Retinal pigment epithelial cell (primary cell): ENCODE measurements around the gene HELZ2.
"Not testable (repeated sequence)": the region's sequence is repeated elsewhere in the genome, so short reads cannot be mapped to it uniquely, and the experiment has no call there.

Source experiments
- DNase-seq: peaks from one replicate; pipeline ENCODE4 v3.0.0-alpha.2; 2010; ENCODE audit warnings: low read depth
- H3K4me3 ChIP-seq: 2 replicates; pipeline ENCODE4 v1.5.1; 2011; ENCODE audit warnings: mild to moderate bottlenecking, low read length, control low read depth, moderate library complexity
- TF ChIP-seq, protein P1 (sequence below): conservative IDR thresholded peaks from 2 replicates; pipeline ENCODE4 v1.5.1; 2011; ENCODE audit warnings: low read depth, low read length, control low read depth, inconsistent platforms

The HELZ2 gene

DNA sequence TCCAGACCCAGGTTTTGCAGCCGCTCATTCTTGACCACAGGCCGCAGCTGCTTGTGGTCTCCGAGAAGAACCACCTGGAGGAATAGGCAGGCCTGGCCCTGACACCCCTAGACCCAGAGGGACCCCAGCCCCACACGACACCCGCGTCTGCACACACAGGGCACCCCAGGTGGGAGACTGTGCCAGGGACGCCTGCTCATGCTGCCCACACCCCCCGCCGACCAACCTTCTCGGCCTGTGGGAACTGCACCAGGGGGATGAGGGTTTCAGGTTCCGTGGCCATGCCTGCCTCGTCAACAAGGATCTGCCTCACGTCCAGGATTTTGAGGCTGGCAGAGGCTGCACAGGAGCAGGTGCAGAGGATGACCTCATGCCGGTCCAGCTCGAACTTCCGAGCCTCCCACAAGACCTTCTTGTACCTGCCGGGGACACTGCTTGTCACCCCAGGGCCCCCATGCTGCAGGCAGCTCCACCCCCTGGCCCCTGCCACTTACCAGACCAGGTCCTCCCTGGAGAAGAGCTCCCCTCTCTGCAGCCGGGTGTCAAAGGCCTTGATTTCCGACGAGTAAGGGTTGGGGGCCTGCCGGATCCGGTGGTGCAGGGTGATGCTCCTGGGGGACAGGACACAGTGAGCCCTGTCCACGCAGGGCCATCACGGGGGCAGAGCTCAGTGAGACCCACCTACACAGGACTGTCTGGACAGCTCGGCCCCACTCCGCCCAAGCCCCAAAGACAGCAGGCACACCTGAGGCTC, 13.0 kb downstream of the HELZ2 start:
- no peak for DNase-seq
- TF ChIP-seq, protein P1, sequence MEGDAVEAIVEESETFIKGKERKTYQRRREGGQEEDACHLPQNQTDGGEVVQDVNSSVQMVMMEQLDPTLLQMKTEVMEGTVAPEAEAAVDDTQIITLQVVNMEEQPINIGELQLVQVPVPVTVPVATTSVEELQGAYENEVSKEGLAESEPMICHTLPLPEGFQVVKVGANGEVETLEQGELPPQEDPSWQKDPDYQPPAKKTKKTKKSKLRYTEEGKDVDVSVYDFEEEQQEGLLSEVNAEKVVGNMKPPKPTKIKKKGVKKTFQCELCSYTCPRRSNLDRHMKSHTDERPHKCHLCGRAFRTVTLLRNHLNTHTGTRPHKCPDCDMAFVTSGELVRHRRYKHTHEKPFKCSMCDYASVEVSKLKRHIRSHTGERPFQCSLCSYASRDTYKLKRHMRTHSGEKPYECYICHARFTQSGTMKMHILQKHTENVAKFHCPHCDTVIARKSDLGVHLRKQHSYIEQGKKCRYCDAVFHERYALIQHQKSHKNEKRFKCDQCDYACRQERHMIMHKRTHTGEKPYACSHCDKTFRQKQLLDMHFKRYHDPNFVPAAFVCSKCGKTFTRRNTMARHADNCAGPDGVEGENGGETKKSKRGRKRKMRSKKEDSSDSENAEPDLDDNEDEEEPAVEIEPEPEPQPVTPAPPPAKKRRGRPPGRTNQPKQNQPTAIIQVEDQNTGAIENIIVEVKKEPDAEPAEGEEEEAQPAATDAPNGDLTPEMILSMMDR, result no peak
- no peak overlapping the region for H3K4me3 ChIP-seq

DNA sequence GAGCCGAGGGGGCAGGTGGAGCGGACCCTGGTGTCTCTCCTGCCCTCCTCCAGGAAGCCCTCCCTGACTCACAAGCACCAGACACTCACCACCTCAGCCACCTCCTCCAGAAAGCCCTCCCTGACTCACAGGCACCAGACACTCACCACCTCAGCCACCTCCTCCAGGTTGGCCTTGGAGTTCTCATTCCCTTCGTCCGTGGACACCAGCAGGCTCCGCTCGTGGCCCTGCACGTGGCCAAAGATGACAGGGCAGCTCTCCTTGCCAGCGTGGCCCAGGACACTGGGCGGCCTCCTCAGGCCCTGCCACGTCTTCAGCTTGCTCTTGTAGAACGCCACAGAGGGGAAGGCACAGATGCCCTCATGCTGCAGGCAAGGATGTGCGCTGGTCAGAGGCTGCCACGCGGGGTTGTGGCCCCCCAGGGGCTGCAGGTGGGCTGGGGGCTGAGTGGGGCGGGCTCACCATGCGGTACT, 13.7 kb downstream of the HELZ2 start:
- no peak overlapping the region for H3K4me3 ChIP-seq
- TF ChIP-seq, protein P1, result no peak
- DNase-seq, result no peak

DNA sequence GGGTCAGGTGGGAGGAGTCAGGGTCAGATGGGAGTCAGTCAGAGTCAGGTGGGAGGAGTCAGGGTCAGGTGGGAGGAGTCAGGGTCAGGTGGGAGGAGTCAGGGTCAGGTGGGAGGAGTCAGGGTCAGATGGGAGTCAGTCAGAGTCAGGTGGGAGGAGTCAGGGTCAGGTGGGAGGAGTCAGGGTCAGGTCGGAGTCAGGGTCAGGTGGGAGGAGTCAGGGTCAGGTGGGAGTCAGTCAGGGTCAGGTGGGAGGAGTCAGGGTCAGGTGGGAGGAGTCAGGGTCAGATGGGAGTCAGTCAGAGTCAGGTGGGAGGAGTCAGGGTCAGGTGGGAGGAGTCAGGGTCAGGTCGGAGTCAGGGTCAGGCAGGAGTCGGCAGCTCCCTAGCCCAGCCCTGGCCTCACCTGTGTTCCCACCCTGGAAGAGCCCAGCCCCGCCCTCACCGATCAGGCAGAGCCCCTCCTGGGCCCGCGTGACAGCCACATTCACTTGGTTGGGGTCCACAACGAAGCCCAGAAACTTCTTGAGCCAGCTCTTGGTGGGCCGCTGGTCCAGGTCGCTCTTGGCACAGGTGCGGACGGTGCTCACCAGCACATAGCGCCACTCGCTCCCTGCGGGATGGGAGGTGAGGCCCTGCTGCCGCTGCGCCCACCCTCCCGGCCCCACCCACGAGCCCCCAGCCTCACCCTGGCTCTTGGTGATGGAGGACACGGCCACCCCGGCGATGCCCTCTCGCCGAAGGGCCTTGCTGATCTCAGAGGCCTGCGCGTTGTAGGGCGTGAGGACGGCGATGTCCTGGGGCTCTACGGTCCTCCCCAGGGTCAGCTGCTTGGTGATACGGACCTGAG, 14.3 kb downstream of the HELZ2 start:
- not testable (repeated sequence) for DNase-seq, H3K4me3 ChIP-seq

DNA sequence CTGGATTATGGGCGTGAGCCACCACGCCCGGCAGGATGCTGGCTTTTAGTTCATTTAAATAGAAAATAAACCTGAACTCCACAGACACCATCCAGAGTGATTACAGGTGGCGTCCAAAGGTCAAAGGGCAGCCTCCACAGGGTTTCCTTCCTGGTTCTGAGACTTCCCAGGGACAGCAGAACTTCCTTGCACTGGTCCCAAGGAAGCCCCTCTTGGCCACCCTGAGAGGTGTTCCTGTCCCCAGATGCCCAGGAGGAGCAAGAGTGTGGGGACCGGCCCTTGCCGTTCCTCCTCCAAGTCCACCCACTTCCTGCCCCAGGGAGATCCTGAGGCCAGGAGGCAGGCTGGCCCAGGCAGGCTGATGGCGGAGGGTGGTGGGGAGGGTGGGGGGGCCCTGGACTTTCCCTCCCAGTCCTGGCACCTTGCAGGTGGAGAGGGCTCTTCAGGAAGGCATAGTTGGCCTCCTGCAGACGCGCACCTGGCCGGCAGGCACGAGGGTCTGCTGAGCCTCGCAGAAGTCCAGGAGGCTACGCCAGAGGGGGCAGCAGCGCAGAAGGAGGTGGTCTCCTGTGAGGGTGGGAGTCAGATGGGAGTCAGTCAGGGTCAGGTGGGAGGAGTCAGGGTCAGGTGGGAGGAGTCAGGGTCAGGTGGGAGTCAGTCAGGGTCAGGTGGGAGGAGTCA, 15.1 kb downstream of the HELZ2 start:
- TF ChIP-seq, protein P1, result no peak
- no peak for DNase-seq
- no peak overlapping the region for H3K4me3 ChIP-seq

DNA sequence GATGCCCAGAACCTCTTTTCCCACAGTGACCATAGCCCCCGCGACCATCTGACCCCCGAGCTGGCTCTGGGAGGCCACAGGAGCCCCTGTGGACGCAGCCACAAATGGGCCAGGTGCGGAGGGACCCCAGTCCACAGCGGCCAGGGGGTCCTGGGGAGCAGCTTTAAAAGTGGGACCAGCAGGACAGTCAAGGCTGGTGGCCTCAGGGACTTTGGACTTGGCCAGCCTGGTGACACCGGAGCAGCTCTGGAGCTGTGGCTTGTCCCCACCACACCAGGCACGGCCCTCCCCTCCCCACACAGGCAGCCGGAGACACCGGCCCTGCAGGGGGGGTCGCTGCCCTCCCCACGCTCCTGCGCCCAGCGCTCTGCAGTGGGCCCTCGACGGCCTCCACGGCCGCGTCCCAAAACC, 16.6 kb downstream of the HELZ2 start:
- DNase-seq, result no peak
- H3K4me3 ChIP-seq, result no peak overlapping the region
- TF ChIP-seq, protein P1, result no peak

DNA sequence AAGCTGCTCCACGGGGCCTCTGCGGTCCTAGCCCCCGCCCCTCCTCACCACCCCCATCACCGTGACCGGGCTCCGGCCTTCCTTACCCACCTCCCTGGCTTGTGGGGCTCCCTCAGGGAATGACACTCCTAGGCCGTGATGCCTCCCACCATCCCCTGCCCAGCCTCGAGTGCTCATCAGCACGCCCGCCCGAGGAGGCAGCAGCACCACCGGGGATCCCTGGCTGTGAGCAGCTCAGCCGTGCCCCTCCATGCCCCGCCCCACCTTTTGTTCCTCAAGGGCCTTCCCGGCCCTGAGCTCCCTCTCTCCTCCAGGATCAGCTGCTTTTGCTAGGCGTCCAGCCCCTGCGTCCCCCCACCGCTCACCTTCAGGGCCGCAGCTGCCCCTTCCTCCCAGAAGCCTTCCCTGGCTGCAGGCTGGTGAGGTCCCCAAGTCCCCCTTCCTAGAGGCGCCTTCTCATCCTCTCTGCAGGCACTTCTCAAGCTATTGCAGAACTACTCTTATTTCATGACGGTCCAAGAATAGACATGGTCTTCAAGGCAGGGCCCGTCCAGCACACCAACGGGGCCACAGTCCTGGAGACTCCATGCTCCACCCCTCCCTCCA, 17.1 kb downstream of the HELZ2 start:
- TF ChIP-seq, protein P1, result no peak
- no peak overlapping the region for H3K4me3 ChIP-seq
- DNase-seq, result no peak
